GM12801 (cell line): Measurements from ENCODE around the gene LZTR1.

Experiments used
- CTCF ChIP-seq: IDR thresholded peaks from one replicate; pipeline ENCODE4 v1.5.1; 2011; ENCODE audit warnings: control low read depth; ENCODE audit not compliant: insufficient read length; ENCODE audit errors: extremely low read depth

LZTR1 gene

DNA sequence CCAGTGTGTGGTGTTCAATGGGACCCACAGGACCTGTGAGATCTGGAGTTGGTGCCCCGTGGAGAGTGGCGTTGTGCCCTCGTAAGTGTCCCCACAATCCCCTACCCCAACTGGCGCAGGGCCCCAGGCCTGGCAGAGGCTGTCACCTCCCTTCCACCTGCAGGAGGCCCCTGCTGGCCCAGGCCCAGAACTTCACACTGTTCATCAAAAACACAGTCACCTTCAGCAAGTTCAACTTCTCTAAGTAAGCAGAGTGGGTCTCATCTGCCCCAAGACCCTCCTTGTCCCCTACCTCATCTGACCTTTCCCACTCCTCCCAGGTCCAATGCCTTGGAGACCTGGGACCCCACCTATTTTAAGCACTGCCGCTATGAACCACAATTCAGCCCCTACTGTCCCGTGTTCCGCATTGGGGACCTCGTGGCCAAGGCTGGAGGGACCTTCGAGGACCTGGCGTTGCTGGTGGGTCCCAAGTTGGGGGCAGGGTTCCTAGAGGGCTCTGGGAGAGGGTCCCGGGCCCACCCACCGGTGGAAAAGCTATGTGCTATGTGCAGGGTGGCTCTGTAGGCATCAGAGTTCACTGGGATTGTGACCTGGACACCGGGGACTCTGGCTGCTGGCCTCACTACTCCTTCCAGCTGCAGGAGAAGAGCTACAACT is 41.0 kb downstream of the LZTR1 start:
- no peak for TF ChIP-seq CTCF

DNA sequence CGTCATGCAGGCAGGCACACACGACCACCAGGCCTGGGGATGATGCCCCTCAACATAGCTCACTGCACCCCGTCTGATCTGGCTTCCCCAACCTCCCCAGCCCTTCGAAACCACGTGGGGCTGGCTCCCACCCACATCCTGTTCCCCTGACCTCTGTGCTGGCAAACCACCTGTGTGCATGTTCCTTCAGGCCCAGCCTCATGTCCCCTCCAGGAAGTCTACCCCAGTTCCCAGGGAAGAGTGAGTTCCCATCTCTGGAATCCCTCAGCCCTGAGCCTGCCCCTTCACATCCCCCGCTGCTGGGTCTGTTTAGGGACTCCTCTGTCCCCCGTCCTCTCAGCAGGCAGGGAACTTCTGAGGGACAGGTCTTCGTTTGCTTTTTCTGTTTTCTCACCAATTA is 43.2 kb downstream of the LZTR1 start:
- no peak for TF ChIP-seq CTCF

GRCh38 chr22:21025763-21026755 is 44.0 kb downstream of the LZTR1 start:
- no peak for TF ChIP-seq CTCF

DNA sequence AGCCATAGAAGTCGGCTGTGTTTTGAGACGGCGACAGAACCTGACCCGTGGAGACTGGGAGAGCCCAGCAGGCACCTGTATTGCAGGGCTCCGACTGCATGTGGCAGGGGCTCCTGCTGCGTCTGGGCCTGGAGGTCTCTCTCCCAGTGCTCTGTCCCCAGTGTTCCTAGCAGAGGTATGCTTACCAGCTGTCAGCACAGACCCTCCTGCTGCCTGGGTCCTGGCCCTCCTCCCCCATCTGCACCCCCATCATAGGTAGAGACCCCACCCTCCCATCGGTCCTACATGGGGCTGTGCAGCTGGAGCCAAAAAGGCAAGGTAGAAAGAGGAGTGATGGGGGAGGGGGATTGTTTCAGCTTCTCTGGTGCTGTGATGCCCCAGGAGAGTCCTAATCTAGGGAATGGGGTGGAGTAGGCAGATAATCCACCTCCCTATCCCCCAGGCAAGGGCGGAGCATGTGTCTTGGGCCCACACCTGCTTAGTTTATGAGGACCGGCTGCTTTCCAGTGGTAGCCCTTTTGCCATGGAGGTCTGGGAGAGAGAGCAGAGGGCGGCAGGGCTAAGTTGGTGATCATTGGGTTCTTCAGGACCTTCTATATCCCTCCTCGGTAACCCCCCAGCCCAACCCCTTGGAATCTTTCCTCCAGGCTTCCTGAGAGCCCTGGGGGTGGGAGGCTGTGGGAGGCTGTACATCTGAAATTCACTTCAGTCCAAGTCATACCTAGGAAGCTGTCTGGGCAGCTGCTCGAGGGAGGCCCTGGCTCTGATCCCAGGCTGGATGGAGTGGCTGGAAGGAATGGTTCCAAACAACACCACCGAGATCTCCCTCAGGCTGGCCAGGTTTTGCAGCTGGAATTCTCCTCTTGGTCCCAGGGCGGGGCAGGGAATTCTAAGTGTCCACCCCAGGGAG is 44.9 kb downstream of the LZTR1 start:
- no peak for TF ChIP-seq CTCF

DNA sequence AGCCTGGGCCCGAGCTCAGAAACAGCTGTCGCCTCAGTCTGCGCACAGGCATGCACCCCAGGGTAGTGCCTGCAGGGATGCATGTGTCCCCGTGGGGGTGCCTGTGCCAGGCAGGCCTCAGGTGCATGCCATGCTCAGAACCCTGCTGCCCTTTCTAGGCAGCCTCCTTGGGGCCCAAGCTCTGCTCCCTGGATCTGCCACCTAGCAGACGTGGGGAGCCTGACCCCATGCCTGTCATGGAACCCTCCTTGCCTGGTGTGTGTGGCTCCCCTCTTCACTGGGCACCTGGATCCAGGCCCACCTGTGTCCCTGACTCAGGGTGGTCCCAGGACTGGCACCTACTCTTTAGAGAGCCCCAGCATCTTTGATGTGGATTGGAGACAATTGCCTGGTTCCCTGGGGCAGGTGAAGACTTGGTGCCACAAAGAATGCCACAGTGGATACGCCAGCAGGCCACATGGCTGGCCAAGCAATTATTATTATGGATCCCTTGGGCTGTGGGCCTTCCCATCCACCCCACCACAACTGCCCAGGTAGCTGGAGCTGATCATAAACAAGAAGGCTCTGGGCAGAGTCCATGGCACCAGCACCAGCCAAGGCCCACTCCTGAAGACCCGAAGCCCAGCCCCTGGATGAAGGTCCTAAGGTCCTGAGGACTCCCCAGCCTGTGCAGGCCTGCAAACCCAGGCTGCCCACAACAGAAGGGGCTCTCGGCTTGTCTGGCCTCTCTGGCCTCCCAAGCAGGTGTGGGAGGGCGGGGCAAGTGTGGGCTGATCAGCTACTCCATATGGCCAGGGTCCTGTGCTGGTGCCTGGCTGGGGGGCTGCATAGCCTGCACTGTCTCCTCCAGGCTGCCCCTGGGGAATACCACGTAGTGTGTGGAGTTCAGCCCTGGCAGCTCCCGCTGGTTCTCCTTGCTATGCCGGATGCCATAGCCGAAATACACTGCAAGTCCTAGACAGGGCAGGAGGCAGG is 46.5 kb downstream of the LZTR1 start:
- no peak for TF ChIP-seq CTCF

DNA sequence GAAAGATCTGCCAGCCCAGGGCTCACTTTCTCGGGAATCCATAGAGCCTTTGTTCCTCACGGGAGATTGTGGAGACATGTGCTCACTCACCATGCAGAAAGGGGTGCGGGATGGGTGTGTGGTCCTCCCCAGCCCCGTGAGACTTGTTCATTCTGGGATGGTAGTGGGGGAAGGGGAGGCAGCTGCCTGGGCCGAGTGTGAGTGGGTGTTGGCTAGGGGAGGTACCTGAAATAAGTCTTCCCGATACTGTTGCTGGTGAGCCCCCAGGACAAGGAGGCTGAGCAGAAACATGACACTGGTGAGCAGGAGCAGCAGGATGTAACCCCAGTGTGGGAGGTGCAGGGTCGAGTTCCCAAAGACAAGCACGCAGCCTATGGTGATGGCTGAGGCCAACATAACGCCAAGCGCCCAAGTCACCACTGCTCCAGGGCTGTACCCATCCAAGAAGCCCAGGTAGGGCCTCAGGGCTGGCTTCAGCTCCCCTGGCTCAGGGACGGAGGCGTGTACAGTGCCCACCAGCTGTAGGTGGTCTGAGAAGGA is 47.5 kb downstream of the LZTR1 start:
- no peak for TF ChIP-seq CTCF
